ENCODE results near the gene CFAP97.

DNA sequence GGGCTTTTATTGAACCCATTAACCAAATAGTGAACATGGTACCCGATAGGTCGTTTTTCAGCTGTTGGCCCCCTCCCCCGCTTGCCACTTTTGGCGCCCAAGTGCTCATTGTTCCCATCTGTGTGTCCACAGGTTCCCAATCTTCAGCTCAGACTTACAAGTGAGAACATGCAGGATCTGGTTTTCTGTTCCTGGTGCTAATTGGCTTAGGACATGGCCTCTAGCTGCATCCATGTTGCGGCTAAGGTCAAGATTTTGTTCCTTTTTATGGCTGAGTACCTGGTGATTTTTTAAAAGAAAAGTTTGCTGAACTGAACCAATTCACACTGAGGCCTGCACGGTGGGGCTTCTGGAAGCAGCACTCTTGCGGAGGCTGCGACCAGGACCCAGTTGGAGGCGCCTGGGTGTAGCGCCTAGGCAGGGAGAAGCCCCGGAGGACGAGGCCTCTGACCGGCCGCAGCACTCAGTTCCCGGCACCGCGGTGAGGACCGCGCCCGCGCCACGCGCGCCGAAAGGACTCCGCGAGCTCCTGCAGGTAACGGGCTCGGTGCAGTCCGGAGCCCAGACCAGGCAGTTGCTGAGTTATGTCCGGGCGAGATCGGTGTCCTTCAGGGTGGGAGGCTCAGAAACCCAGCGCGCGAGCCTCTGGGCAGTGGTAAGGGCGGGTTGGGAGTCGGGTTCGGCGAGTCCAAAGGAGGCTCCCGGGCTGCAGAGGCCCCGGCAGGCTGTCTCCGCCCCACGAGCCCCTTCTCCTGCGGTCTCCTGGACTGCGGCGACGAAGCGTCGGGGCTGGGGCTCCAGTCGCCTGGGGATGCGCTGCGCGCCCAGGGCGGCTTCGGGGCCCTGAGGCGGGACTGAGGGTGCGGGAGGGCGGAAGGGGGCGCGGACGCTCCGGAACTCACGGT is 76.5 kb downstream of the CFAP97 start:
- TF ChIP-seq ZNF274 (IDR thresholded peaks at IDR 0.05; ENCODE audit: low read depth, low read length) = no peak
- TF ChIP-seq YY1 (IDR thresholded peaks at IDR 0.05; ENCODE audit: insufficient read depth, insufficient read length) = no peak
